HEK293 (cell line): ENCODE data around the gene ZSWIM4.

Experiments
- GLIS1 ChIP-seq: fragments of 450-650 bp; formaldehyde crosslinking; IDR thresholded peaks from 2 replicates; pipeline ENCODE4 v1.5.1; 2016; ENCODE audit warnings: missing biosample characterization, missing genetic modification characterization
- IKZF3 ChIP-seq: fragments of 450-650 bp; IDR thresholded peaks from 2 replicates; pipeline ENCODE4 v1.5.0; 2018; ENCODE audit warnings: missing biosample characterization, mild to moderate bottlenecking, missing genetic modification characterization, moderate library complexity
- KLF10 ChIP-seq: fragments of 450-650 bp; IDR thresholded peaks from 2 replicates; pipeline ENCODE4 v1.5.1; 2018; ENCODE audit warnings: missing biosample characterization, mild to moderate bottlenecking, missing genetic modification characterization
- KLF9 ChIP-seq: fragments of 450-650 bp; formaldehyde crosslinking; IDR thresholded peaks from 2 replicates; pipeline ENCODE4 v1.5.1; 2016; ENCODE audit warnings: missing biosample characterization, missing genetic modification characterization, low read depth
- OVOL3 ChIP-seq: fragments of 450-650 bp; formaldehyde crosslinking; IDR thresholded peaks from 2 replicates; pipeline ENCODE4 v1.5.1; 2016; ENCODE audit warnings: missing biosample characterization, missing genetic modification characterization
- SP7 ChIP-seq: fragments of 450-650 bp; formaldehyde crosslinking; IDR thresholded peaks from 2 replicates; pipeline ENCODE4 v1.5.1; 2016; ENCODE audit warnings: missing biosample characterization, missing genetic modification characterization
- YY1 ChIP-seq: fragments of 450-650 bp; formaldehyde crosslinking; IDR thresholded peaks from 2 replicates; pipeline ENCODE4 v1.5.1; 2018; ENCODE audit warnings: missing biosample characterization, missing genetic modification characterization
- ZBTB48 ChIP-seq: fragments of 450-650 bp; formaldehyde crosslinking; IDR thresholded peaks from 2 replicates; pipeline ENCODE4 v1.5.1; 2016; ENCODE audit warnings: missing biosample characterization, missing genetic modification characterization
- ZFHX2 ChIP-seq: fragments of 450-650 bp; formaldehyde crosslinking; conservative IDR thresholded peaks from 2 replicates; pipeline ENCODE4 v1.5.1; 2016; ENCODE audit warnings: missing biosample characterization, missing genetic modification characterization
- ZIC2 ChIP-seq: fragments of 450-650 bp; formaldehyde crosslinking; IDR thresholded peaks from 2 replicates; pipeline ENCODE4 v1.5.1; 2016; ENCODE audit warnings: missing biosample characterization, missing genetic modification characterization
- ZNF121 ChIP-seq: fragments of 450-650 bp; formaldehyde crosslinking; IDR thresholded peaks from 2 replicates; pipeline ENCODE4 v1.5.1; 2016; ENCODE audit warnings: missing biosample characterization, missing genetic modification characterization
- ZNF157 ChIP-seq: fragments of 450-650 bp; formaldehyde crosslinking; IDR thresholded peaks from 2 replicates; pipeline ENCODE4 v1.5.1; 2016; ENCODE audit warnings: missing biosample characterization, missing genetic modification characterization
- ZNF184 ChIP-seq: fragments of 450-650 bp; IDR thresholded peaks from 2 replicates; pipeline ENCODE4 v1.5.1; 2018; ENCODE audit warnings: missing biosample characterization, mild to moderate bottlenecking, missing genetic modification characterization
- ZNF223 ChIP-seq: fragments of 450-650 bp; formaldehyde crosslinking; IDR thresholded peaks from 2 replicates; pipeline ENCODE4 v1.5.1; 2016; ENCODE audit warnings: missing biosample characterization, missing genetic modification characterization
- ZNF416 ChIP-seq: fragments of 450-650 bp; formaldehyde crosslinking; IDR thresholded peaks from 2 replicates; pipeline ENCODE4 v1.5.1; 2016; ENCODE audit warnings: missing biosample characterization, missing genetic modification characterization
- ZNF433 ChIP-seq: fragments of 450-650 bp; formaldehyde crosslinking; IDR thresholded peaks from 2 replicates; pipeline ENCODE4 v1.5.1; 2016; ENCODE audit warnings: missing biosample characterization, missing genetic modification characterization, low read depth
- ZNF501 ChIP-seq: fragments of 450-650 bp; formaldehyde crosslinking; IDR thresholded peaks from 2 replicates; pipeline ENCODE4 v1.5.1; 2016; ENCODE audit warnings: missing biosample characterization, missing genetic modification characterization
- ZNF510 ChIP-seq: fragments of 450-650 bp; formaldehyde crosslinking; IDR thresholded peaks from 2 replicates; pipeline ENCODE4 v1.5.1; 2018; ENCODE audit warnings: mild to moderate bottlenecking, missing genetic modification characterization, missing biosample characterization; ENCODE audit not compliant: insufficient replicate concordance
- ZNF530 ChIP-seq: fragments of 450-650 bp; formaldehyde crosslinking; IDR thresholded peaks from 2 replicates; pipeline ENCODE4 v1.5.1; 2016; ENCODE audit warnings: low read depth, missing biosample characterization, missing genetic modification characterization
- ZNF670 ChIP-seq: fragments of 450-650 bp; formaldehyde crosslinking; IDR thresholded peaks from 2 replicates; pipeline ENCODE4 v1.5.1; 2016; ENCODE audit warnings: missing biosample characterization, missing genetic modification characterization, low read depth
- ZNF701 ChIP-seq: fragments of 450-650 bp; formaldehyde crosslinking; IDR thresholded peaks from 2 replicates; pipeline ENCODE4 v1.5.1; 2016; ENCODE audit warnings: missing biosample characterization, missing genetic modification characterization
- ZNF785 ChIP-seq: fragments of 450-650 bp; formaldehyde crosslinking; IDR thresholded peaks from 2 replicates; pipeline ENCODE4 v1.5.1; 2016; ENCODE audit warnings: missing biosample characterization, missing genetic modification characterization
- ZNF843 ChIP-seq: fragments of 450-650 bp; formaldehyde crosslinking; IDR thresholded peaks from 2 replicates; pipeline ENCODE4 v1.5.1; 2016; ENCODE audit warnings: missing biosample characterization, missing genetic modification characterization
- TF ChIP-seq, protein P1 (sequence below): fragments of 450-650 bp; formaldehyde crosslinking; IDR thresholded peaks from 2 replicates; pipeline ENCODE4 v1.5.1; 2016; ENCODE audit warnings: missing biosample characterization, missing genetic modification characterization
- TF ChIP-seq, protein P2 (sequence below): fragments of 450-650 bp; formaldehyde crosslinking; IDR thresholded peaks from 2 replicates; pipeline ENCODE4 v1.5.1; 2016; ENCODE audit warnings: missing biosample characterization, missing genetic modification characterization
- TF ChIP-seq, protein P3 (sequence below): fragments of 450-650 bp; formaldehyde crosslinking; IDR thresholded peaks from 2 replicates; pipeline ENCODE4 v1.5.1; 2017; ENCODE audit warnings: missing biosample characterization, missing genetic modification characterization
- TF ChIP-seq, protein P4 (sequence below): fragments of 450-650 bp; IDR thresholded peaks from 2 replicates; pipeline ENCODE4 v1.5.1; 2018; ENCODE audit warnings: missing biosample characterization, mild to moderate bottlenecking, missing genetic modification characterization
- TF ChIP-seq, protein P5 (sequence below): fragments of 450-650 bp; formaldehyde crosslinking; IDR thresholded peaks from 2 replicates; pipeline ENCODE4 v1.5.1; 2016; ENCODE audit warnings: missing biosample characterization, missing genetic modification characterization
- TF ChIP-seq, protein P6 (sequence below): fragments of 450-650 bp; formaldehyde crosslinking; IDR thresholded peaks from 2 replicates; pipeline ENCODE4 v1.5.1; 2016; ENCODE audit warnings: missing biosample characterization, missing genetic modification characterization

Gene ZSWIM4

DNA sequence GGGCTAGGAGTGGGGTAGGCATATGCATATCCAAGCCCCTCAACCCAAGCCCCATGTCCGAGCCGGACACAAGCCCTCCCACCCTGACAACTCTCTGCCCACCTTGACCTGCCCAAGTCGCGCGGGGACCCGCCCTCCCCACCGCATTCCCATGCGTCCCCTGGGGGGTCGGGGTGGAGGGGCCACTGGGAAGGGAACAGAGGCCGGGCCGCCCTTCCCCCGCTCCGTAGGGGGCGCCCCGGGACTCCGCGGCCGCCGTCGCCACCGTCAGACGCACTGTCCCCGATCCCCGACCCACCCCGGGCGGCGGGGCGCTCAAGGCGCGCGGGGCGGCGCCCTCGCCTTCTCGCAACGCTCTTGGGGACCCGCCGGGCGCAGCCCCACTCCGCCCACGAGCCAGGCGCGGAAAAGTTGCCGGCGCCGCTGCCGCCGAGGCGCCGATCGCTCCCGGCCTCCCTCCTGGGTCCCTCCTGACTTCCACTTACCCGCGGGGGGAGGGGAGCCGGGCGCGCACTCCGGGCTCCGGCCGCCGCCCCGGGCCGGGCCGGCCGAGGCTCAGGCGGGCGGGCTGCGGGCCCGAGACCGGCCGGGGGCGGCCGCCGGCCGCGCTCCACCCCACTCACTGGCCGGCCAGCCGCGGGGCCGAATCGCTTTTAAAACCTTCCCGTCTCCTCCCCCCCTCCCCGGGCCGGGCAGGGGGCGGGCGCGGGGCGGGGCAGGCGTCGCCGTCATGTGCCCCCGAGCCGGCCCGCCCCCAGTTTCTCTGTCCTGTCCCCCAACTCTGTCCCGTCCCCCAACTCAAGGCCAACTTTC lies 47.3 kb downstream of the ZSWIM4 start (continued):
- TF ChIP-seq KLF9 (peak; percentile 59; the same call in 1 of the 2 replicates), ZNF433 (tag by site-specific recombination) (no peak), ZBTB48 (no peak), SP7 (no peak), ZNF184 (0 out of 2 replicates have a peak, but pooled peaks have one; percentile 41), ZNF501 (tag by site-specific recombination) (no peak), IKZF3 (tag by site-specific recombination) (peak; percentile 49; the same call in 1 of the 2 replicates), ZNF223 (no peak), KLF10 (tag by site-specific recombination) (peak; percentile 73; the same call in 1 of the 2 replicates), ZFHX2 (peak; percentile 31; the same call in 1 of the 2 replicates), ZNF843 (no peak), ZNF530 (no peak), ZNF670 (tag by site-specific recombination) (no peak), ZIC2 (tag by site-specific recombination) (peak; percentile 53), OVOL3 (tag by site-specific recombination) (no peak), ZNF785 (no peak), ZNF510 (tag by site-specific recombination) (no peak), ZNF416 (tag by site-specific recombination) (no peak), ZNF121 (tag by site-specific recombination) (no peak), YY1 (tag by site-specific recombination) (no peak), ZNF701 (tag by site-specific recombination) (no peak), GLIS1 (tag by site-specific recombination) (peak; percentile 96), ZNF157 (tag by site-specific recombination) (no peak)
- TF ChIP-seq, protein P1, sequence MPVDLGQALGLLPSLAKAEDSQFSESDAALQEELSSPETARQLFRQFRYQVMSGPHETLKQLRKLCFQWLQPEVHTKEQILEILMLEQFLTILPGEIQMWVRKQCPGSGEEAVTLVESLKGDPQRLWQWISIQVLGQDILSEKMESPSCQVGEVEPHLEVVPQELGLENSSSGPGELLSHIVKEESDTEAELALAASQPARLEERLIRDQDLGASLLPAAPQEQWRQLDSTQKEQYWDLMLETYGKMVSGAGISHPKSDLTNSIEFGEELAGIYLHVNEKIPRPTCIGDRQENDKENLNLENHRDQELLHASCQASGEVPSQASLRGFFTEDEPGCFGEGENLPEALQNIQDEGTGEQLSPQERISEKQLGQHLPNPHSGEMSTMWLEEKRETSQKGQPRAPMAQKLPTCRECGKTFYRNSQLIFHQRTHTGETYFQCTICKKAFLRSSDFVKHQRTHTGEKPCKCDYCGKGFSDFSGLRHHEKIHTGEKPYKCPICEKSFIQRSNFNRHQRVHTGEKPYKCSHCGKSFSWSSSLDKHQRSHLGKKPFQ (tag by site-specific recombination), result no peak
- TF ChIP-seq, protein P2, sequence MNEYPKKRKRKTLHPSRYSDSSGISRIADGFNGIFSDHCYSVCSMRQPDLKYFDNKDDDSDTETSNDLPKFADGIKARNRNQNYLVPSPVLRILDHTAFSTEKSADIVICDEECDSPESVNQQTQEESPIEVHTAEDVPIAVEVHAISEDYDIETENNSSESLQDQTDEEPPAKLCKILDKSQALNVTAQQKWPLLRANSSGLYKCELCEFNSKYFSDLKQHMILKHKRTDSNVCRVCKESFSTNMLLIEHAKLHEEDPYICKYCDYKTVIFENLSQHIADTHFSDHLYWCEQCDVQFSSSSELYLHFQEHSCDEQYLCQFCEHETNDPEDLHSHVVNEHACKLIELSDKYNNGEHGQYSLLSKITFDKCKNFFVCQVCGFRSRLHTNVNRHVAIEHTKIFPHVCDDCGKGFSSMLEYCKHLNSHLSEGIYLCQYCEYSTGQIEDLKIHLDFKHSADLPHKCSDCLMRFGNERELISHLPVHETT (tag by site-specific recombination), result no peak
- TF ChIP-seq, protein P3, sequence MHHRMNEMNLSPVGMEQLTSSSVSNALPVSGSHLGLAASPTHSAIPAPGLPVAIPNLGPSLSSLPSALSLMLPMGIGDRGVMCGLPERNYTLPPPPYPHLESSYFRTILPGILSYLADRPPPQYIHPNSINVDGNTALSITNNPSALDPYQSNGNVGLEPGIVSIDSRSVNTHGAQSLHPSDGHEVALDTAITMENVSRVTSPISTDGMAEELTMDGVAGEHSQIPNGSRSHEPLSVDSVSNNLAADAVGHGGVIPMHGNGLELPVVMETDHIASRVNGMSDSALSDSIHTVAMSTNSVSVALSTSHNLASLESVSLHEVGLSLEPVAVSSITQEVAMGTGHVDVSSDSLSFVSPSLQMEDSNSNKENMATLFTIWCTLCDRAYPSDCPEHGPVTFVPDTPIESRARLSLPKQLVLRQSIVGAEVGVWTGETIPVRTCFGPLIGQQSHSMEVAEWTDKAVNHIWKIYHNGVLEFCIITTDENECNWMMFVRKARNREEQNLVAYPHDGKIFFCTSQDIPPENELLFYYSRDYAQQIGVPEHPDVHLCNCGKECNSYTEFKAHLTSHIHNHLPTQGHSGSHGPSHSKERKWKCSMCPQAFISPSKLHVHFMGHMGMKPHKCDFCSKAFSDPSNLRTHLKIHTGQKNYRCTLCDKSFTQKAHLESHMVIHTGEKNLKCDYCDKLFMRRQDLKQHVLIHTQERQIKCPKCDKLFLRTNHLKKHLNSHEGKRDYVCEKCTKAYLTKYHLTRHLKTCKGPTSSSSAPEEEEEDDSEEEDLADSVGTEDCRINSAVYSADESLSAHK (tag by site-specific recombination), result no peak
- TF ChIP-seq, protein P4, sequence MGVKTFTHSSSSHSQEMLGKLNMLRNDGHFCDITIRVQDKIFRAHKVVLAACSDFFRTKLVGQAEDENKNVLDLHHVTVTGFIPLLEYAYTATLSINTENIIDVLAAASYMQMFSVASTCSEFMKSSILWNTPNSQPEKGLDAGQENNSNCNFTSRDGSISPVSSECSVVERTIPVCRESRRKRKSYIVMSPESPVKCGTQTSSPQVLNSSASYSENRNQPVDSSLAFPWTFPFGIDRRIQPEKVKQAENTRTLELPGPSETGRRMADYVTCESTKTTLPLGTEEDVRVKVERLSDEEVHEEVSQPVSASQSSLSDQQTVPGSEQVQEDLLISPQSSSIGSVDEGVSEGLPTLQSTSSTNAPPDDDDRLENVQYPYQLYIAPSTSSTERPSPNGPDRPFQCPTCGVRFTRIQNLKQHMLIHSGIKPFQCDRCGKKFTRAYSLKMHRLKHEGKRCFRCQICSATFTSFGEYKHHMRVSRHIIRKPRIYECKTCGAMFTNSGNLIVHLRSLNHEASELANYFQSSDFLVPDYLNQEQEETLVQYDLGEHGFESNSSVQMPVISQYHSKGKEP (tag by site-specific recombination), result no peak
- TF ChIP-seq, protein P5, sequence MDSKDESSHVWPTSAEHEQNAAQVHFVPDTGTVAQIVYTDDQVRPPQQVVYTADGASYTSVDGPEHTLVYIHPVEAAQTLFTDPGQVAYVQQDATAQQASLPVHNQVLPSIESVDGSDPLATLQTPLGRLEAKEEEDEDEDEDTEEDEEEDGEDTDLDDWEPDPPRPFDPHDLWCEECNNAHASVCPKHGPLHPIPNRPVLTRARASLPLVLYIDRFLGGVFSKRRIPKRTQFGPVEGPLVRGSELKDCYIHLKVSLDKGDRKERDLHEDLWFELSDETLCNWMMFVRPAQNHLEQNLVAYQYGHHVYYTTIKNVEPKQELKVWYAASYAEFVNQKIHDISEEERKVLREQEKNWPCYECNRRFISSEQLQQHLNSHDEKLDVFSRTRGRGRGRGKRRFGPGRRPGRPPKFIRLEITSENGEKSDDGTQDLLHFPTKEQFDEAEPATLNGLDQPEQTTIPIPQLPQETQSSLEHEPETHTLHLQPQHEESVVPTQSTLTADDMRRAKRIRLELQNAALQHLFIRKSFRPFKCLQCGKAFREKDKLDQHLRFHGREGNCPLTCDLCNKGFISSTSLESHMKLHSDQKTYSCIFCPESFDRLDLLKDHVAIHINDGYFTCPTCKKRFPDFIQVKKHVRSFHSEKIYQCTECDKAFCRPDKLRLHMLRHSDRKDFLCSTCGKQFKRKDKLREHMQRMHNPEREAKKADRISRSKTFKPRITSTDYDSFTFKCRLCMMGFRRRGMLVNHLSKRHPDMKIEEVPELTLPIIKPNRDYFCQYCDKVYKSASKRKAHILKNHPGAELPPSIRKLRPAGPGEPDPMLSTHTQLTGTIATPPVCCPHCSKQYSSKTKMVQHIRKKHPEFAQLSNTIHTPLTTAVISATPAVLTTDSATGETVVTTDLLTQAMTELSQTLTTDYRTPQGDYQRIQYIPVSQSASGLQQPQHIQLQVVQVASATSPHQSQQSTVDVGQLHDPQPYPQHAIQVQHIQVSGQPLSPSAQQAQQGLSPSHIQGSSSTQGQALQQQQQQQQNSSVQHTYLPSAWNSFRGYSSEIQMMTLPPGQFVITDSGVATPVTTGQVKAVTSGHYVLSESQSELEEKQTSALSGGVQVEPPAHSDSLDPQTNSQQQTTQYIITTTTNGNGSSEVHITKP (tag by site-specific recombination), result no peak
- TF ChIP-seq, protein P6, sequence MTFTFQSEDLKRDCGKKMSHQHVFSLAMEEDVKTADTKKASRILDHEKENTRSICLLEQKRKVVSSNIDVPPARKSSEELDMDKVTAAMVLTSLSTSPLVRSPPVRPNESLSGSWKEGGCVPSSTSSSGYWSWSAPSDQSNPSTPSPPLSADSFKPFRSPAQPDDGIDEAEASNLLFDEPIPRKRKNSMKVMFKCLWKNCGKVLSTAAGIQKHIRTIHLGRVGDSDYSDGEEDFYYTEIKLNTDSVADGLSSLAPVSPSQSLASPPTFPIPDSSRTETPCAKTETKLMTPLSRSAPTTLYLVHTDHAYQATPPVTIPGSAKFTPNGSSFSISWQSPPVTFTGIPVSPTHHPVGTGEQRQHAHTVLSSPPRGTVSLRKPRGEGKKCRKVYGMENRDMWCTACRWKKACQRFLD (tag by site-specific recombination), result no peak
